Activated B cell treated with CpG ODN at 0.5 μM for 24 hours (primary cell): ENCODE measurements around the gene PTGES2. TPM values are rescaled to one million over a fixed set of nuclear protein-coding genes. Genes with fewer than 3 reads are reported as not detected.

Experiments
- ATAC-seq: fragments of 200-7000 bp; cut with Tn5 transposase; one replicate; pipeline ENCODE4 v1.10.0; 2021; ENCODE audit warnings: low read depth, mild to moderate bottlenecking, moderate library complexity
- CTCF ChIA-PET: fragments of 350-600 bp; sonication (Branson Sonifier 250); formaldehyde crosslinking; loops from one replicate; lab custom pipeline; 2021; ENCODE audit warnings: antibody characterized with exemption; lab: Charles Lee
- POLR2A ChIA-PET: fragments of 350-600 bp; sonication (Branson Sonifier 250); formaldehyde crosslinking; loops from one replicate; lab custom pipeline; 2021; ENCODE audit warnings: antibody characterized with exemption; lab: Charles Lee
- DNase-seq: peaks from one replicate; pipeline ENCODE4 v3.0.0; 2022
- H3K27ac Mint-ChIP-seq: one replicate; pipeline ENCODE4 v1.8.0; 2020; ENCODE audit warnings: mixed read lengths
- H3K27me3 Mint-ChIP-seq: one replicate; pipeline ENCODE4 v1.8.0; 2021; ENCODE audit warnings: mixed read lengths
- H3K36me3 Mint-ChIP-seq: one replicate; pipeline ENCODE4 v1.8.0; 2021; ENCODE audit warnings: low read depth, mixed read lengths
- H3K4me1 Mint-ChIP-seq: one replicate; pipeline ENCODE4 v1.8.0; 2021; ENCODE audit warnings: mixed read lengths
- H3K4me3 Mint-ChIP-seq: one replicate; pipeline ENCODE4 v1.8.0; 2020; ENCODE audit warnings: mild to moderate bottlenecking, mixed read lengths
- H3K9me3 Mint-ChIP-seq: one replicate; pipeline ENCODE4 v1.8.0; 2020; ENCODE audit warnings: mixed read lengths
- intact Hi-C: fragments of 100-400 bp; cut with micrococcal nuclease; formaldehyde crosslinking; loops from one replicate; pipeline ENCODE4 v1.15.1; 2024
- total RNA-seq: library from RNA; stranded (reverse); gene quantifications from 2 replicates; pipeline ENCODE4 v1.2.3, GENCODE V29; 2022
- TF ChIP-seq, protein P1 (sequence below): fragments of 200-600 bp; IDR thresholded peaks from one replicate; pipeline ENCODE4 v1.8.0; 2022; ENCODE audit warnings: antibody characterized with exemption, mild to moderate bottlenecking

Gene PTGES2
- total RNA-seq, 1 donor from 2014 or later: 89.2 TPM

DNA sequence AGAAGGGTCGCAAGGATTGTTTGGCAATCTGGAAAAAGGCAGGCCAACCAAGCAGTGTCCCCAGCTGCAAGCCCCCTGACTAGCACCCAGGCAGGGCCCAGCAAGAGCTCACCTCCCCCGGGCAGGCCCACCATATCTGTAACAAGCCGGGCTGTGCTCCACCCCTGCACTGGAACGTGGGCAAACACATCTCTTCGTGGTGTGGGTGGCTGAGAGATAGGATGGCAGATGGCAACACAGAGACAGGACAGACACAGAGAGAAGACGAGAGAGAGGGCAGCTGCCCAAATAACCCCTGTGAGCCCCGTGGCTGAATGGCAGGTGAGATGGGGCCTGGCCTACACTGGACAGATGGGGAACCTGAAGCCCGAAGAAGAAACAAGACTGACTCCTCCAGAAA, 42.0 kb upstream of the PTGES2 start:
- no peak overlapping the region for H3K27ac Mint-ChIP-seq
- ATAC-seq (no peak), DNase-seq (no peak)
- intact Hi-C loops: no loop called here
- TF ChIP-seq, protein P1, sequence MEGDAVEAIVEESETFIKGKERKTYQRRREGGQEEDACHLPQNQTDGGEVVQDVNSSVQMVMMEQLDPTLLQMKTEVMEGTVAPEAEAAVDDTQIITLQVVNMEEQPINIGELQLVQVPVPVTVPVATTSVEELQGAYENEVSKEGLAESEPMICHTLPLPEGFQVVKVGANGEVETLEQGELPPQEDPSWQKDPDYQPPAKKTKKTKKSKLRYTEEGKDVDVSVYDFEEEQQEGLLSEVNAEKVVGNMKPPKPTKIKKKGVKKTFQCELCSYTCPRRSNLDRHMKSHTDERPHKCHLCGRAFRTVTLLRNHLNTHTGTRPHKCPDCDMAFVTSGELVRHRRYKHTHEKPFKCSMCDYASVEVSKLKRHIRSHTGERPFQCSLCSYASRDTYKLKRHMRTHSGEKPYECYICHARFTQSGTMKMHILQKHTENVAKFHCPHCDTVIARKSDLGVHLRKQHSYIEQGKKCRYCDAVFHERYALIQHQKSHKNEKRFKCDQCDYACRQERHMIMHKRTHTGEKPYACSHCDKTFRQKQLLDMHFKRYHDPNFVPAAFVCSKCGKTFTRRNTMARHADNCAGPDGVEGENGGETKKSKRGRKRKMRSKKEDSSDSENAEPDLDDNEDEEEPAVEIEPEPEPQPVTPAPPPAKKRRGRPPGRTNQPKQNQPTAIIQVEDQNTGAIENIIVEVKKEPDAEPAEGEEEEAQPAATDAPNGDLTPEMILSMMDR: no peak
- H3K27me3 Mint-ChIP-seq: no peaks in the 10 kb centered on the region
- no peaks in the 10 kb centered on the region for H3K4me1 Mint-ChIP-seq
- no peak overlapping the region for H3K4me3 Mint-ChIP-seq
- ChIA-PET CTCF (no interaction called here), POLR2A (no interaction called here)
- H3K36me3 Mint-ChIP-seq: peaks cover 57% of the 10 kb centered on the region
- H3K9me3 Mint-ChIP-seq: no peaks in the 10 kb centered on the region

DNA sequence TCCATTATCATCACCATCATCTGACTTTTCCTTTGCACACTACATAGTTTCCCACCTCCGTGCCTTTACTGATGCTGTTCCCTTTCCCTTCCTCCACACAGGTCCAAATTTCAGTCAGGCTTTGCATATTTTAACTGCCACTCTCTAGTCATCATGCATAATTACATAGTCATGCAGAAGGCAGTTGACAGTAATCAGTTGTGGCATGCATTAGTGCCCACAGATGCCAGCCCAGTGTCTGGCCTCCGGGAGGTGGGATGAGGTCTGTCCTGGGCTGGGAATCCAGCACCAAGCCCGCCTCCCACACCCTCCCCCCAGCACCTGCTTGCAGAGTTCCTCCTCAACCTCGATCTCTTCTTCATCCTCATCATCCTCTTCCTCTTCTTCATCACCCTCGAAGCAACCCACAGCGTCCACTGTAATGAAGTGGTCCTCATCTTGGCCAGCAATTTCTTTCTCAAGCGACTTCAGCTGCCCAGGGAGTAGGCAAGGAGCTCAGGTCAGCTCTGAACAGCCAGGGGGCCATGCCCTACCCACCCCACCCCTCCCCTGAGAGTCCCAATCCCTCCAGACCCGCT, 41.3 kb upstream of the PTGES2 start:
- ATAC-seq (no peak), DNase-seq (no peak)
- H3K4me3 Mint-ChIP-seq: no peak overlapping the region
- H3K27me3 Mint-ChIP-seq: no peaks in the 10 kb centered on the region
- no peak overlapping the region for H3K27ac Mint-ChIP-seq
- TF ChIP-seq, protein P1: no peak
- intact Hi-C loops: no loop called here
- H3K36me3 Mint-ChIP-seq: peaks cover 57% of the 10 kb centered on the region
- H3K4me1 Mint-ChIP-seq: no peaks in the 10 kb centered on the region
- ChIA-PET POLR2A (interaction anchor here (0.6 kb wide), 1 partner anchor 107 kb away, joined by 3 read pairs; the partner anchor contains the start of gene GOLGA2), CTCF (no interaction called here)
- no peaks in the 10 kb centered on the region for H3K9me3 Mint-ChIP-seq

DNA sequence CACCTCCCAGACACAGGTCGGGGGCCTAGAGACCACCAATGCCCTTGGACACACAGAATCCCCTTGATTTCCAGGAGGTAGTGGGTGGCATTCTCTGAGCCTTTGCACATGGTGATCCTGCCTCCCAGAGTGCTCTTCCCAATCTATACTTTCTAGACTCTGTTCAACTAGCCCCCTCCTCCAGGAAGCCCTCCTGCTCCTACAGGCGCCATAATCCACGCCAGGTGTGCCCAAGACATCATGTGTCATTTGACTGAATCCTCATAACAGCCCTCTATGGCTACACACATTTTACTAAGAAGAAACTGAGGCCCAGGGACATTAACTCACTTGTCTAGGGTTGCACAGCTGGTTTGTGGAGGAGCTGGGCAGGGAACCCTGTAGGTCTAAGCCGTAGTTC, 39.7 kb upstream of the PTGES2 start:
- intact Hi-C loops: no loop called here
- CTCF ChIA-PET: no interaction called here
- Mint-ChIP-seq H3K4me1 (no peaks in the 10 kb centered on the region), H3K27ac (no peak overlapping the region), H3K4me3 (no peak overlapping the region), H3K36me3 (peaks cover 60% of the 10 kb centered on the region), H3K27me3 (no peaks in the 10 kb centered on the region), H3K9me3 (no peaks in the 10 kb centered on the region)
- DNase-seq (no peak), ATAC-seq (no peak)
- TF ChIP-seq, protein P1: no peak
- POLR2A ChIA-PET: no interaction called here

DNA sequence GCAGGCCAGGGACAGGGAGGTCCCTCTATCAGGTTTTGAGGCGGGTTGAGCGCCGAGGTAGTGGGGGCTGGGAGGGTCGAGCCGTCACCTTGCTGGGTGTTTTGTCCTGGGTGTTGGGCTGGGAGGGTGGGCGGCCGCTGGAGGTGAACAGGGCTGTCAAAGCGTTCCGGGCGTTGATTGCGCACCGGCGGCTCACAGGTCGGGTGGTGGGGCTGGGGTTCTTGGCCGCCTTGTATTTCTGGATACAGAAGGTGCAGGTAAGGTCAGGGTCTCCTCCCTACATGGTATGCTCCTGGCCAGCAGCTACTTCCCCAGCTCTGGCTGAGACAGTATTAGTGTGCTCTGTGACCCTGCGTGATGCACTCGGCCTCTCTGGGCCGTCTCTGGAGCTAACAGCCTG, 38.6 kb upstream of the PTGES2 start:
- intact Hi-C loops: no loop called here
- POLR2A ChIA-PET: no interaction called here
- Mint-ChIP-seq H3K27ac (no peak overlapping the region), H3K4me1 (peaks cover 5% of the 10 kb centered on the region), H3K9me3 (no peaks in the 10 kb centered on the region), H3K27me3 (no peaks in the 10 kb centered on the region), H3K36me3 (peaks cover 59% of the 10 kb centered on the region), H3K4me3 (no peak overlapping the region)
- DNase-seq: no peak
- CTCF ChIA-PET: no interaction called here
- TF ChIP-seq, protein P1: no peak
- ATAC-seq: no peak

DNA sequence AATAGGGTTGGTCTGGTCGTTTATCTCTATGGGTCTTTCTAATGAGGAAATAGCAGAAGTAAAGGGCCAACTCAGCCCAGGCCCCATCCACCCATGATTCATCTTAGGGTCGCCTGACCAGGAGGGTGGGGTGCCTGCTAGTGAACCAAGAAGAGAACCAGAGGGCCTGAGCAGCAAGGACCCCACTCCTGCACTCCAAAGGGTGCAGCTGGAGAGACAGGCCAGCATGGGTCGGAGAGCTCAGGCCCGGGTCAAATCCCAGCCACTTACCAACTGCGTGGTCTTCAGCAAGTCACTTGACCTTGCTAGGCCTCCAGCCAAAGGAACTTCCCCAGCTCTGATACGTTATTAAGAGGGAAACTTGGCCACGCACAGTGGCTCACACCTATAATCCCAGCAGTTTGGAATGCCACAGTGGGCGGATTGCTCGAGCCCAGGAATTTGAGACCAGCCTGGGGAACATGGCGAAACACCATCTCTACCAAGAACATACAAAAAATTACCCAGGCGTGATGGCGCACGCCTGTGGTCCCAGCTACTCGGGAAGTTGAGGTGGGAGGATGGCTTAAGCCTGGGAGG, 36.9 kb upstream of the PTGES2 start:
- H3K4me3 Mint-ChIP-seq: no peak overlapping the region
- no peak overlapping the region for H3K27ac Mint-ChIP-seq
- POLR2A ChIA-PET: no interaction called here
- CTCF ChIA-PET: no interaction called here
- H3K4me1 Mint-ChIP-seq: peaks cover 11% of the 10 kb centered on the region
- H3K9me3 Mint-ChIP-seq: no peaks in the 10 kb centered on the region
- no peak for DNase-seq
- peaks cover 49% of the 10 kb centered on the region for H3K36me3 Mint-ChIP-seq
- intact Hi-C loops: no loop called here
- TF ChIP-seq, protein P1: no peak
- ATAC-seq: no peak
- H3K27me3 Mint-ChIP-seq: no peaks in the 10 kb centered on the region
